PC-9 (cell line): Measurements from ENCODE around the gene KTN1. TPM values are rescaled to one million over a fixed set of nuclear protein-coding genes. Genes with fewer than 3 reads are reported as not detected.

Experiments used
- BruUV-seq: library from RNA; stranded (reverse); fragments of 400-500 nt; replicated peaks from 2 replicates; lab custom pipeline; 2021; lab: Mats Ljungman, UMichigan
- CTCF ChIA-PET: fragments of 300-600 bp; sonication (Branson Sonifier 250); formaldehyde crosslinking; loops from one replicate; lab custom pipeline; 2022; ENCODE audit warnings: antibody characterized with exemption; lab: Charles Lee
- POLR2A ChIA-PET: fragments of 300-600 bp; sonication (Branson Sonifier 250); formaldehyde crosslinking; loops from one replicate; lab custom pipeline; 2022; ENCODE audit warnings: antibody characterized with exemption; ENCODE audit not compliant: unreplicated experiment; lab: Charles Lee
- DNase-seq, 2 experiments: peaks; one replicate each; pipeline versions ENCODE4 v3.0.0 to v3.0.0-alpha.2; 2015 to 2022; ENCODE audit warnings: mixed read lengths in 1 of 2
- H2AFZ ChIP-seq: fragments of 200-600 bp; sonication (generic); 2 replicates; pipeline ENCODE4 v1.8.1; 2017; ENCODE audit warnings: antibody characterized with exemption
- H3F3A ChIP-seq: fragments of 200-600 bp; sonication (generic); 2 replicates; pipeline ENCODE4 v1.8.1; 2017; ENCODE audit warnings: antibody characterized with exemption, mild to moderate bottlenecking, low read depth; ENCODE audit not compliant: insufficient read depth
- H3K27ac ChIP-seq: fragments of 200-600 bp; sonication (generic); 2 replicates; pipeline ENCODE4 v1.6.1; 2016; ENCODE audit warnings: mixed run types
- H3K27me3 ChIP-seq: fragments of 200-600 bp; sonication (generic); 2 replicates; pipeline ENCODE4 v1.6.1; 2016; ENCODE audit warnings: low read depth, mixed run types; ENCODE audit not compliant: insufficient read depth
- H3K36me3 ChIP-seq: fragments of 200-600 bp; sonication (generic); 2 replicates; pipeline ENCODE4 v1.6.1; 2016; ENCODE audit warnings: low read depth, mixed run types
- H3K4me1 ChIP-seq: fragments of 200-600 bp; sonication (generic); replicated peaks from 2 replicates; pipeline ENCODE4 v1.6.1; 2016; ENCODE audit warnings: mixed run types; ENCODE audit not compliant: insufficient read depth
- H3K4me2 ChIP-seq: fragments of 200-600 bp; sonication (generic); 2 replicates; pipeline ENCODE4 v1.6.1; 2017; ENCODE audit warnings: mixed run types
- H3K4me3 ChIP-seq: fragments of 200-600 bp; sonication (generic); 2 replicates; pipeline ENCODE4 v1.6.1; 2016; ENCODE audit warnings: mixed run types
- H3K79me2 ChIP-seq: fragments of 200-600 bp; sonication (generic); 2 replicates; pipeline ENCODE4 v1.6.1; 2017; ENCODE audit warnings: low read depth, mixed run types
- H3K9me2 ChIP-seq: fragments of 200-600 bp; sonication (generic); 2 replicates; pipeline ENCODE4 v1.8.1; 2017; ENCODE audit warnings: mild to moderate bottlenecking; ENCODE audit not compliant: insufficient read depth
- H3K9me3 ChIP-seq: fragments of 200-600 bp; sonication (generic); 2 replicates; pipeline ENCODE4 v1.8.1; 2016; ENCODE audit warnings: low read depth; ENCODE audit not compliant: insufficient read depth
- H4K20me1 ChIP-seq: fragments of 200-600 bp; sonication (generic); 2 replicates; pipeline ENCODE4 v1.8.1; 2017; ENCODE audit not compliant: insufficient read depth
- EZH2 ChIP-seq: fragments of 200-600 bp; sonication (generic); IDR thresholded peaks from 2 replicates; pipeline ENCODE4 v1.8.0; 2017; ENCODE audit warnings: antibody characterized with exemption, low read depth
- intact Hi-C: fragments of 100-400 bp; cut with micrococcal nuclease; formaldehyde crosslinking; loops from one replicate; pipeline ENCODE4 v1.10.0; 2022; ENCODE audit not compliant: unreplicated experiment
- total RNA-seq: library from RNA; stranded (reverse); gene quantifications from 2 replicates; pipeline ENCODE4 v1.2.3, GENCODE V29; 2021
- TF ChIP-seq, protein P1 (sequence below): fragments of 200-600 bp; sonication (generic); conservative IDR thresholded peaks from 2 replicates; pipeline ENCODE4 v1.6.1; 2017; ENCODE audit warnings: mixed run types, antibody characterized with exemption, mild to moderate bottlenecking, moderate library complexity

KTN1 gene
- total RNA-seq, 1 experiment from 2014 or later, result 250 TPM

DNA sequence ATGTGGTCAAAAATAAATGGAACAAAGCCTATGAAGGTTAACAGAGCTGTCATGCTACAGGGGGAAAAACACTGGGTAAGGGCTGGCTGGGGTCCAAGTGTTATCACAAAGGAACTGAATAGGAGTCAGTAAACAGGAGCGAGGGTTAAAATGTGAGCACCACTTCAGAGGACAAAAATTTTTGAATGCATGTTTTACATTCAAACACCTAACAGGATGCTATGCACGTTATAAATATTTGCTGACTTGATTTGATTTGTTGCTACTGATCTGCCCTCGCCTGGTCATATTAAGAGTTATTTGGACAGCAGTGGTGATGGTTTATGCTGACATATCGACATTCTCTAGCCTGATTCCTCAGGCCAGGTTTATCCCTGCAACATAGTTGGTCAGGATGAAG lies 7.4 kb upstream of the KTN1 start:
- no peak overlapping the region for H2AFZ ChIP-seq

DNA sequence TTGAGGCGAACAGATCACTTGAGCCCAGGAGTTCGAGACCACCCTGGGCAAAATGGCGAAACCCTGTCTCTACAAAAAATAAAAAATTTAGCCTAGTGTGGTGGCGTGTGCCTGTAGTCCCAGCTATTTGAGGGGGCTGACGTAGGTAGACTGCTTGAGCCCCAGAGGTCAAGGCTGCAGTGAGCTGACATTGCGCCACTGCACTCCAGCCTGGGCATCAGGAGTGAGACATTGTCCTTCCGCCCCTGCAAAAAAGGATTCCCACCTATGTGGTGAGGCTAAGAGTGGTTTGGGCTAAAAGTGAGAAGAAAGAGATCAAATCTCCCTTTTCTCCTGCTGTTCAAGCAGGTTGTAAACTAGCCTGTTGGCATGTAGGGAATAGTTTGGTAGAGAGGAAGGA lies 5.0 kb upstream of the KTN1 start:
- Histone ChIP-seq H3K36me3 (0 out of 2 replicates have a peak, but pooled peaks cover 5% of the 10 kb centered on the region), H3F3A (no peaks in the 10 kb centered on the region; the same call in 1 of the 2 replicates), H3K4me2 (no peak overlapping the region), H3K4me3 (no peak overlapping the region), H4K20me1 (no peaks in the 10 kb centered on the region), H3K9me3 (no peaks in the 10 kb centered on the region), H2AFZ (no peak overlapping the region), H3K9me2 (no peaks in the 10 kb centered on the region), H3K4me1 (peaks cover 18% of the 10 kb centered on the region), H3K27me3 (no peaks in the 10 kb centered on the region), H3K27ac (no peak overlapping the region), H3K79me2 (peaks cover 22% of the 10 kb centered on the region)
- BruUV-seq, result no TSS peak
- intact Hi-C loops, result no loop called here
- no peak for TF ChIP-seq EZH2
- TF ChIP-seq, protein P1, sequence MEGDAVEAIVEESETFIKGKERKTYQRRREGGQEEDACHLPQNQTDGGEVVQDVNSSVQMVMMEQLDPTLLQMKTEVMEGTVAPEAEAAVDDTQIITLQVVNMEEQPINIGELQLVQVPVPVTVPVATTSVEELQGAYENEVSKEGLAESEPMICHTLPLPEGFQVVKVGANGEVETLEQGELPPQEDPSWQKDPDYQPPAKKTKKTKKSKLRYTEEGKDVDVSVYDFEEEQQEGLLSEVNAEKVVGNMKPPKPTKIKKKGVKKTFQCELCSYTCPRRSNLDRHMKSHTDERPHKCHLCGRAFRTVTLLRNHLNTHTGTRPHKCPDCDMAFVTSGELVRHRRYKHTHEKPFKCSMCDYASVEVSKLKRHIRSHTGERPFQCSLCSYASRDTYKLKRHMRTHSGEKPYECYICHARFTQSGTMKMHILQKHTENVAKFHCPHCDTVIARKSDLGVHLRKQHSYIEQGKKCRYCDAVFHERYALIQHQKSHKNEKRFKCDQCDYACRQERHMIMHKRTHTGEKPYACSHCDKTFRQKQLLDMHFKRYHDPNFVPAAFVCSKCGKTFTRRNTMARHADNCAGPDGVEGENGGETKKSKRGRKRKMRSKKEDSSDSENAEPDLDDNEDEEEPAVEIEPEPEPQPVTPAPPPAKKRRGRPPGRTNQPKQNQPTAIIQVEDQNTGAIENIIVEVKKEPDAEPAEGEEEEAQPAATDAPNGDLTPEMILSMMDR, result no peak
- CTCF ChIA-PET, result no interaction called here
- POLR2A ChIA-PET, result no interaction called here
- no peak for DNase-seq

More for the DNA sequence above, 7.4 kb upstream of the KTN1 start:
- ChIA-PET POLR2A (interaction anchor here (0.8 kb wide), 1 partner anchor 17 kb away, joined by 5 read pairs; no protein-coding TSS in a partner anchor), CTCF (no interaction called here)
- intact Hi-C loops, result no loop called here
- Histone ChIP-seq H3K27ac (no peak overlapping the region), H3K27me3 (no peaks in the 10 kb centered on the region), H3K9me2 (no peaks in the 10 kb centered on the region), H4K20me1 (no peaks in the 10 kb centered on the region), H3F3A (no peaks in the 10 kb centered on the region; the same call in 1 of the 2 replicates), H3K4me3 (no peak overlapping the region), H3K4me2 (no peak overlapping the region), H3K79me2 (0 out of 2 replicates have a peak, but pooled peaks cover under 1% of the 10 kb centered on the region), H3K9me3 (no peaks in the 10 kb centered on the region), H3K4me1 (0 out of 2 replicates have a peak, but pooled peaks cover 3% of the 10 kb centered on the region), H3K36me3 (0 out of 2 replicates have a peak, but pooled peaks cover 4% of the 10 kb centered on the region)
- TF ChIP-seq, protein P1, result no peak
- TF ChIP-seq EZH2, result no peak
- no peak for DNase-seq
- no TSS peak for BruUV-seq

DNA sequence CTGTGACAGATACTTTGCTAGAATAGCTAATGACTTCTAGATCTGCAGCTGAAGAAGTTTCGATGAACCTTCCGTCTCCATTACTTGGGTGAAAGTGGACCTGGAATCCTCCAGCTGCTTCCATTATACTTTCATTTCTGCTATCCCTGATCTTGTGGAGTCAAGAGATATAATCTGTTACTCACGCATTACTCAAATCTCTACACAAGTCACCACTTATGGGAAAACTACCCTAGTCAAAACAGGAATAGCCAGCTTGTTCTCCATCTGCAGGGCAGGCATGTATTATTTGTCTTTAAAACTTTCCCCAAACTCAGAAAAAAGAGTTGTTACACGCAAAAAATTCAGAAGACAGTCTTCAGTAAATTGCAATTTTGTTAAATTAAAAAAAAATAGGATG lies 2.8 kb upstream of the KTN1 start:
- Histone ChIP-seq H3K27ac (no peak overlapping the region), H4K20me1 (peaks cover 11% of the 10 kb centered on the region), H3F3A (no peaks in the 10 kb centered on the region; the same call in 1 of the 2 replicates), H3K4me1 (peaks cover 26% of the 10 kb centered on the region), H3K9me2 (no peaks in the 10 kb centered on the region), H3K9me3 (no peaks in the 10 kb centered on the region), H3K4me3 (no peak overlapping the region), H3K4me2 (peak overlapping the region; percentile 5; the same call in 1 of the 2 replicates), H3K36me3 (0 out of 2 replicates have a peak, but pooled peaks cover 5% of the 10 kb centered on the region), H3K27me3 (no peaks in the 10 kb centered on the region), H2AFZ (no peak overlapping the region), H3K79me2 (peaks cover 40% of the 10 kb centered on the region)
- DNase-seq, result peak in 1 of 2 experiments; percentile 63
- TF ChIP-seq, protein P1, result no peak
- TF ChIP-seq EZH2, result no peak
- intact Hi-C loops, result no loop called here
- no TSS peak for BruUV-seq
- POLR2A ChIA-PET, result interaction anchor here (0.5 to 0.6 kb wide), 3 partner anchors 21 to 33 kb away, joined by 4 to 27 read pairs (median 5); no protein-coding TSS in a partner anchor
- CTCF ChIA-PET, result interaction anchor here (0.7 to 1.3 kb wide), 2 partner anchors 130 to 131 kb away, joined by 3 to 4 read pairs; no protein-coding TSS in a partner anchor
